Sigmoid colon (tissue), 4 donors: ENCODE data around the gene XPO6.

Source experiments
- POLR2A ChIP-seq, 2 donors: fragments of 450-650 bp; IDR thresholded peaks; one replicate each; pipeline ENCODE4 v1.6.1; 2016; ENCODE audit warnings: antibody characterized with exemption in 2 of 2, mild to moderate bottlenecking in 2 of 2, moderate library complexity in 2 of 2
- POLR2AphosphoS5 ChIP-seq, 4 donors: sonication (generic); formaldehyde crosslinking; IDR thresholded peaks; one replicate each; pipeline ENCODE4 v1.6.1; 2017; ENCODE audit warnings: antibody characterized with exemption in 4 of 4
- TF ChIP-seq, protein P1 (sequence below), 4 experiments: fragments of 450-650 bp in 3 of 4; fragments of 200-600 bp in 1 of 4; IDR thresholded peaks; one replicate each; pipeline ENCODE4 v1.5.1; 2016 to 2019; ENCODE audit warnings: antibody characterized with exemption in 4 of 4, mild to moderate bottlenecking in 3 of 4, moderate library complexity in 2 of 4

DNA sequence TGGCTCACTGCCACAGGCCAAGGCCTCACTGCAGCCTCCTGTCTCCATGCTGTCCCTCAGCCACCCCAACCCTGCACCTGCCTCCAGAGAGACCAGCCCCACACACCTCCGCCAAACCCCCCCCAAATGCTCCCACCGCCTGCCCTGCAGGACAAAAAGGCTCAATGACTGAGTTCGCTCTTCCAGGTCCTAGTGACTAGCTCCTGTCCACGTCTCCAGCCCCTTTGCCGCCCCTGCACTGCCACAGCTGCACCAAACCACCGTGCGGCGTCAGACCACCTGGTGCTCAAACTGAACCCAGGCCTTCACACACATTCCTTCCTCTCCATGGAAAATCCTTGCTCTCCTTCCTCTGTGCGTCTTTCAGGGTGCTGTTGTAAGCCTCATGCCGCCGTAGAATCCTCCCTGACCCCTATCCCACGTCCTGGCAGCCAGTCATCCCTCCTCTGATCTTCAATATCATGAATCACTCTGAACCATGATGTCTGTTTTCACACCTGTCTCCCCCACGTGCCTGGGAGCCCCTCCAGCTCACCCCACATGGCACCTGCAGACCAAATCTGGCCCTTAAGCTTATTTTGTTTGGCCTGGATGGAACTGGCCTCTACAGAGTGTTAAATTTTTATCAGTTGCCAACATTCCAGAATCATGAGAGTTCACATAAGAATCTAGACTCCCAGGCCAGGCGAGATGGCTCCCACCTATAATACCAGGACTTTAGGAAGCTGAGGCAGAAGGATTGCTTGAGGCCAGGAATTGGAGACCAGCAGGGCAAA, 144.0 kb downstream of the XPO6 start:
- TF ChIP-seq, protein P1, sequence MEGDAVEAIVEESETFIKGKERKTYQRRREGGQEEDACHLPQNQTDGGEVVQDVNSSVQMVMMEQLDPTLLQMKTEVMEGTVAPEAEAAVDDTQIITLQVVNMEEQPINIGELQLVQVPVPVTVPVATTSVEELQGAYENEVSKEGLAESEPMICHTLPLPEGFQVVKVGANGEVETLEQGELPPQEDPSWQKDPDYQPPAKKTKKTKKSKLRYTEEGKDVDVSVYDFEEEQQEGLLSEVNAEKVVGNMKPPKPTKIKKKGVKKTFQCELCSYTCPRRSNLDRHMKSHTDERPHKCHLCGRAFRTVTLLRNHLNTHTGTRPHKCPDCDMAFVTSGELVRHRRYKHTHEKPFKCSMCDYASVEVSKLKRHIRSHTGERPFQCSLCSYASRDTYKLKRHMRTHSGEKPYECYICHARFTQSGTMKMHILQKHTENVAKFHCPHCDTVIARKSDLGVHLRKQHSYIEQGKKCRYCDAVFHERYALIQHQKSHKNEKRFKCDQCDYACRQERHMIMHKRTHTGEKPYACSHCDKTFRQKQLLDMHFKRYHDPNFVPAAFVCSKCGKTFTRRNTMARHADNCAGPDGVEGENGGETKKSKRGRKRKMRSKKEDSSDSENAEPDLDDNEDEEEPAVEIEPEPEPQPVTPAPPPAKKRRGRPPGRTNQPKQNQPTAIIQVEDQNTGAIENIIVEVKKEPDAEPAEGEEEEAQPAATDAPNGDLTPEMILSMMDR (IDR thresholded peaks at IDR 0.05), result no peak
- TF ChIP-seq POLR2AphosphoS5 (IDR thresholded peaks at IDR 0.05) (no peak), POLR2A (IDR thresholded peaks at IDR 0.05) (no peak)
